ENCODE data around the gene TOE1.
"Not testable (repeated sequence)": the region's sequence is repeated elsewhere in the genome, so short reads cannot be mapped to it uniquely, and the experiment has no call there.

Gene TOE1

GRCh38 chr1:45354838-45355237 is 14.9 kb downstream of the TOE1 start:
- no peak overlapping the region for H4K5ac ChIP-seq (ENCODE audit: low read length)
- H3K27ac ChIP-seq (ENCODE audit: low read depth, low read length), result no peak overlapping the region
- no peaks in the 10 kb centered on the region for H3K79me2 ChIP-seq (ENCODE audit: control insufficient read depth, insufficient read depth, low read length)
- H2BK15ac ChIP-seq (replicated peaks; ENCODE audit: low read depth), result no peak overlapping the region
- H3K36me3 ChIP-seq (ENCODE audit: control insufficient read depth, insufficient read depth, low read length), result no peaks in the 10 kb centered on the region
- no CpG with 5 or more reads among the region's 4 CpGs for WGBS (ENCODE audit: extremely low coverage, insufficient coverage, low lambda C conversion rate)
- no peak overlapping the region for H2BK120ac ChIP-seq (ENCODE audit: low read depth, low read length)
- H2BK5ac ChIP-seq (ENCODE audit: low read length), result no peak overlapping the region
- H3K18ac ChIP-seq (ENCODE audit: low read length), result no peak overlapping the region
- H2AK5ac ChIP-seq (ENCODE audit: low read length), result no peak overlapping the region
- H3K9ac ChIP-seq (ENCODE audit: low read length), result no peak overlapping the region
- H3K4me2 ChIP-seq (ENCODE audit: low read length), result no peak overlapping the region
- no peaks in the 10 kb centered on the region for H3K79me1 ChIP-seq (ENCODE audit: low read length)
- H3K56ac ChIP-seq (ENCODE audit: low read length), result no peak overlapping the region
- no peak for DNase-seq
- no peak overlapping the region for H3K4ac ChIP-seq (ENCODE audit: low read depth, low read length)
- H3K4me3 ChIP-seq (ENCODE audit: low read length), result no peak overlapping the region
- no peaks in the 10 kb centered on the region for H3K4me1 ChIP-seq (ENCODE audit: control insufficient read depth, low read depth, low read length)
- H3K23ac ChIP-seq (ENCODE audit: low read length), result no peak overlapping the region
- H4K8ac ChIP-seq (ENCODE audit: low read depth, low read length), result no peak overlapping the region
- no peaks in the 10 kb centered on the region for H3K27me3 ChIP-seq (ENCODE audit: insufficient read depth, low read length, poor library complexity)

GRCh38 chr1:45355683-45356082 is 15.7 kb downstream of the TOE1 start:
- H3K4me2 ChIP-seq (ENCODE audit: low read length), result no peak overlapping the region
- no peak overlapping the region for H2BK5ac ChIP-seq (ENCODE audit: low read length)
- H3K27me3 ChIP-seq (ENCODE audit: insufficient read depth, low read length, poor library complexity), result no peaks in the 10 kb centered on the region
- H3K18ac ChIP-seq (ENCODE audit: low read length), result no peak overlapping the region
- no peak overlapping the region for H3K4me3 ChIP-seq (ENCODE audit: low read length)
- H2AK5ac ChIP-seq (ENCODE audit: low read length), result no peak overlapping the region
- no peak overlapping the region for H2BK15ac ChIP-seq (replicated peaks; ENCODE audit: low read depth)
- no peaks in the 10 kb centered on the region for H3K36me3 ChIP-seq (ENCODE audit: control insufficient read depth, insufficient read depth, low read length)
- no peak overlapping the region for H2BK120ac ChIP-seq (ENCODE audit: low read depth, low read length)
- no peak overlapping the region for H4K8ac ChIP-seq (ENCODE audit: low read depth, low read length)
- no peak overlapping the region for H3K4ac ChIP-seq (ENCODE audit: low read depth, low read length)
- no peak overlapping the region for H4K5ac ChIP-seq (ENCODE audit: low read length)
- WGBS (ENCODE audit: extremely low coverage, insufficient coverage, low lambda C conversion rate), result no CpG with 5 or more reads among the region's 2 CpGs
- no peak overlapping the region for H3K27ac ChIP-seq (ENCODE audit: low read depth, low read length)
- H3K79me1 ChIP-seq (ENCODE audit: low read length), result no peaks in the 10 kb centered on the region
- no peak overlapping the region for H3K9ac ChIP-seq (ENCODE audit: low read length)
- no peak overlapping the region for H3K56ac ChIP-seq (ENCODE audit: low read length)
- no peaks in the 10 kb centered on the region for H3K79me2 ChIP-seq (ENCODE audit: control insufficient read depth, insufficient read depth, low read length)
- DNase-seq, result no peak
- no peak overlapping the region for H3K23ac ChIP-seq (ENCODE audit: low read length)
- no peaks in the 10 kb centered on the region for H3K4me1 ChIP-seq (ENCODE audit: control insufficient read depth, low read depth, low read length)

- Histone ChIP-seq H4K8ac (ENCODE audit: low read depth, low read length) (no peak overlapping the region), H3K36me3 (ENCODE audit: control insufficient read depth, insufficient read depth, low read length) (no peaks in the 10 kb centered on the region), H3K23ac (ENCODE audit: low read length) (no peak overlapping the region), H3K56ac (ENCODE audit: low read length) (no peak overlapping the region), H2BK120ac (ENCODE audit: low read depth, low read length) (no peak overlapping the region), H4K5ac (ENCODE audit: low read length) (no peak overlapping the region), H3K4me1 (ENCODE audit: control insufficient read depth, low read depth, low read length) (no peaks in the 10 kb centered on the region), H3K4me3 (ENCODE audit: low read length) (no peak overlapping the region), H3K27ac (ENCODE audit: low read depth, low read length) (no peak overlapping the region), H2AK5ac (ENCODE audit: low read length) (no peak overlapping the region), H3K4me2 (ENCODE audit: low read length) (no peak overlapping the region), H3K79me2 (ENCODE audit: control insufficient read depth, insufficient read depth, low read length) (no peaks in the 10 kb centered on the region), H3K79me1 (ENCODE audit: low read length) (no peaks in the 10 kb centered on the region), H3K27me3 (ENCODE audit: insufficient read depth, low read length, poor library complexity) (no peaks in the 10 kb centered on the region), H3K9ac (ENCODE audit: low read length) (no peak overlapping the region), H2BK15ac (replicated peaks; ENCODE audit: low read depth) (no peak overlapping the region), H3K18ac (ENCODE audit: low read length) (no peak overlapping the region), H3K4ac (ENCODE audit: low read depth, low read length) (no peak overlapping the region), H2BK5ac (ENCODE audit: low read length) (no peak overlapping the region)
- peak; percentile 17 for DNase-seq
- WGBS (ENCODE audit: extremely low coverage, insufficient coverage, low lambda C conversion rate), result no CpG with 5 or more reads among the region's 4 CpGs
Observed at GRCh38 chr1:45356186-45356585, 16.2 kb downstream of the TOE1 start.

GRCh38 chr1:45359882-45360513 is 20.0 kb downstream of the TOE1 start:
- Histone ChIP-seq H2BK120ac (ENCODE audit: low read depth, low read length) (no peak overlapping the region), H3K56ac (ENCODE audit: low read length) (no peak overlapping the region), H3K27ac (ENCODE audit: low read depth, low read length) (no peak overlapping the region), H3K4me1 (ENCODE audit: control insufficient read depth, low read depth, low read length) (no peaks in the 10 kb centered on the region), H4K5ac (ENCODE audit: low read length) (no peak overlapping the region), H3K4ac (ENCODE audit: low read depth, low read length) (peak overlapping the region; percentile 48), H2BK5ac (ENCODE audit: low read length) (no peak overlapping the region), H3K18ac (ENCODE audit: low read length) (no peak overlapping the region), H3K23ac (ENCODE audit: low read length) (no peak overlapping the region), H2BK15ac (replicated peaks; ENCODE audit: low read depth) (no peak overlapping the region), H3K27me3 (ENCODE audit: insufficient read depth, low read length, poor library complexity) (no peaks in the 10 kb centered on the region), H3K36me3 (ENCODE audit: control insufficient read depth, insufficient read depth, low read length) (no peaks in the 10 kb centered on the region), H3K79me2 (ENCODE audit: control insufficient read depth, insufficient read depth, low read length) (no peaks in the 10 kb centered on the region), H3K9ac (ENCODE audit: low read length) (no peak overlapping the region), H3K79me1 (ENCODE audit: low read length) (no peaks in the 10 kb centered on the region), H3K4me2 (ENCODE audit: low read length) (no peak overlapping the region), H3K4me3 (ENCODE audit: low read length) (no peak overlapping the region), H4K8ac (ENCODE audit: low read depth, low read length) (no peak overlapping the region), H2AK5ac (ENCODE audit: low read length) (no peak overlapping the region)
- peak; percentile 49 for DNase-seq
- no CpG with 5 or more reads among the region's 7 CpGs for WGBS (ENCODE audit: extremely low coverage, insufficient coverage, low lambda C conversion rate)

GRCh38 chr1:45360981-45361380 is 21.0 kb downstream of the TOE1 start:
- not testable (repeated sequence) for H3K9ac ChIP-seq (ENCODE audit: low read length); H3K4me3 ChIP-seq (ENCODE audit: low read length); H3K56ac ChIP-seq (ENCODE audit: low read length); H3K4me1 ChIP-seq (ENCODE audit: control insufficient read depth, low read depth, low read length); H3K18ac ChIP-seq (ENCODE audit: low read length); H2BK120ac ChIP-seq (ENCODE audit: low read depth, low read length); H3K79me2 ChIP-seq (ENCODE audit: control insufficient read depth, insufficient read depth, low read length); H3K4ac ChIP-seq (ENCODE audit: low read depth, low read length); H2AK5ac ChIP-seq (ENCODE audit: low read length); H2BK15ac ChIP-seq (replicated peaks; ENCODE audit: low read depth); H3K36me3 ChIP-seq (ENCODE audit: control insufficient read depth, insufficient read depth, low read length); H3K27me3 ChIP-seq (ENCODE audit: insufficient read depth, low read length, poor library complexity); H4K5ac ChIP-seq (ENCODE audit: low read length); H3K79me1 ChIP-seq (ENCODE audit: low read length); H3K4me2 ChIP-seq (ENCODE audit: low read length); H3K23ac ChIP-seq (ENCODE audit: low read length); H2BK5ac ChIP-seq (ENCODE audit: low read length); H3K27ac ChIP-seq (ENCODE audit: low read depth, low read length); H4K8ac ChIP-seq (ENCODE audit: low read depth, low read length)
- peak; percentile 71 for DNase-seq
- no CpG with 5 or more reads among the region's 7 CpGs for WGBS (ENCODE audit: extremely low coverage, insufficient coverage, low lambda C conversion rate)

GRCh38 chr1:45364294-45364693 is 24.3 kb downstream of the TOE1 start:
- H3K4ac ChIP-seq (ENCODE audit: low read depth, low read length), result no peak overlapping the region
- H2BK5ac ChIP-seq (ENCODE audit: low read length), result no peak overlapping the region
- H4K8ac ChIP-seq (ENCODE audit: low read depth, low read length), result no peak overlapping the region
- H3K56ac ChIP-seq (ENCODE audit: low read length), result no peak overlapping the region
- no peak overlapping the region for H2AK5ac ChIP-seq (ENCODE audit: low read length)
- no peak overlapping the region for H3K18ac ChIP-seq (ENCODE audit: low read length)
- no peak overlapping the region for H3K4me2 ChIP-seq (ENCODE audit: low read length)
- no peak for DNase-seq
- H3K9ac ChIP-seq (ENCODE audit: low read length), result no peak overlapping the region
- no peak overlapping the region for H4K5ac ChIP-seq (ENCODE audit: low read length)
- WGBS (ENCODE audit: extremely low coverage, insufficient coverage, low lambda C conversion rate), result no CpG with 5 or more reads among the region's 2 CpGs
- no peak overlapping the region for H2BK15ac ChIP-seq (replicated peaks; ENCODE audit: low read depth)
- no peaks in the 10 kb centered on the region for H3K4me1 ChIP-seq (ENCODE audit: control insufficient read depth, low read depth, low read length)
- H3K79me2 ChIP-seq (ENCODE audit: control insufficient read depth, insufficient read depth, low read length), result no peaks in the 10 kb centered on the region
- no peak overlapping the region for H3K23ac ChIP-seq (ENCODE audit: low read length)
- H3K79me1 ChIP-seq (ENCODE audit: low read length), result no peaks in the 10 kb centered on the region
- H3K4me3 ChIP-seq (ENCODE audit: low read length), result no peak overlapping the region
- no peak overlapping the region for H3K27ac ChIP-seq (ENCODE audit: low read depth, low read length)
- no peaks in the 10 kb centered on the region for H3K36me3 ChIP-seq (ENCODE audit: control insufficient read depth, insufficient read depth, low read length)
- no peak overlapping the region for H2BK120ac ChIP-seq (ENCODE audit: low read depth, low read length)
- no peaks in the 10 kb centered on the region for H3K27me3 ChIP-seq (ENCODE audit: insufficient read depth, low read length, poor library complexity)

Measured in mesendoderm (in vitro differentiated cells).